ENCODE measurements around the gene BCKDHA.
"Not testable (repeated sequence)": the region's sequence is repeated elsewhere in the genome, so short reads cannot be mapped to it uniquely, and the experiment has no call there.

Gene BCKDHA

DNA sequence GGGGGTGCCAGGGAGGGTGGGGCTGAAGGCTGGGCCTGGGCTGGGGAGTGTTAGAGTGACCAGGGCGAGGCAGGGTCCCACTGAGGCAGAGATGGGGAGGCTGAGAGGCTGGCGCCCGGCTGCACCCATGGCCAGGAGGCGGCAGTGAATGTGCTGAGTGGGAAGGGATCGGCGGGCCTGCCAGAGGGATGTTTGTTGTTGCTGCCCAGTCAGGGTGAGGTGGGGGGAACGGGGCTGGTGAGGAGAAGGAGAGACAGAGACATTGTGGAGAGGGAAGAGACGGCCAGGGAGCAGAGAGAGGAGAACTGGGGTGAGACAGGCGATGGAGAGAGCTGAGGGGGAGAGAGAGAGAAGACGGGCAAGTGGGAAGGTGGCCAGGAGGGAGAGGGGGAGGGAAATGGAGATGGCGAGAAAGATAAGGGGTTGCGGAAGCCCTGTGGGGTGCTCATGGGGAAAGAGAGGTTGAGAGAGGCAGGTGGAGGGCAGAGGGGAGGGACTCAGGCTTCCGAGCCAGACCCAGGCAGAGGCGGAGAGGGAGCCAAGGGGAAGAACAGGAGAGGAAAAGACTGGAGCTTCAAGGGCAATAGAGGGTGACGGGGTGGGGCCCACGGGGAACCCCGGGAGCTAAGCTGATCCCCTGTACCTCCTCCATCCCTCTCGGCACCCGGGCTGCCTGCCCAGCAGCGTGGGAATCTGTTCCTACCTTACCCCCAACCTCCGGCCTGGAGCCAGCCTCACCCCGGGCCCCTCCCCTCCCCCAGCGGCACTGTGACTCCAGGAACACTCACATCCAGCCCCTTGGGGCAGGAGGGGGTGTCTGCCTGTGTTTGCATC is 30.2 kb downstream of the BCKDHA start:
- DNase-seq = no peak

- no peak for DNase-seq
Measured at GRCh38 chr19:41428481-41428859, 30.9 kb downstream of the BCKDHA start.

GRCh38 chr19:41430922-41431321 is 33.3 kb downstream of the BCKDHA start:
- no peak for DNase-seq

- no peak for DNase-seq
Measured at GRCh38 chr19:41431426-41432386, 34.1 kb downstream of the BCKDHA start.

- DNase-seq = no peak
Measured at GRCh38 chr19:41433171-41433570, 35.6 kb downstream of the BCKDHA start.

DNA sequence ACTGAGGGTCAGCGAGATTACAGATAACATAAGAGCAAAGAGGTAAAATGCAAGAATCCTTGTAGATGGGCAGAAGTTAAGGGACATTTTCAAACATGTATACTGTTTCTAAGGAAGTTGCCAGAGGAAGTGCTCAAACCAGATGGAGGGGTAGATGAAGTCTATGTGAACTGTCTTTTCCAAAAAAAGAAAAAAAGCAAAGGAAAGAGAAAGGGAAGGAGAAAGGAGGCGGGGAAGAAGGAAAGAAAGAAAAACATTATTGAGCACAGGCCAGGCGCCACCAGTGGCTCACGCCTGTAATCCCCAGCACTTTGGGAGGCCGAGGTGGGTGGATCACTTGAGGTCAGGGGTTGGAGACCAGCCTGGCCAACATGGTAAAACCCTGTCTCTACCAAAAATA is 36.8 kb downstream of the BCKDHA start:
- no peak for DNase-seq

GRCh38 chr19:41435376-41435775 is 37.8 kb downstream of the BCKDHA start:
- not testable (repeated sequence) for DNase-seq

GRCh38 chr19:41435936-41436673 is 38.5 kb downstream of the BCKDHA start:
- no peak for DNase-seq

- no peak for DNase-seq
Measured at GRCh38 chr19:41436674-41436951, 39.0 kb downstream of the BCKDHA start.

- DNase-seq = no peak
Measured at GRCh38 chr19:41437944-41438574, 40.4 kb downstream of the BCKDHA start.

GRCh38 chr19:41439441-41440222 is 42.0 kb downstream of the BCKDHA start, which contains the start of gene DMAC2:
Gene DMAC2 (minus strand): TSS chr19:41439912. CDS start chr19:41439899, 13 bp downstream.
- peak; percentile 97 for DNase-seq

GRCh38 chr19:41441321-41441945 is 43.8 kb downstream of the BCKDHA start:
- no peak for DNase-seq

- no peak for DNase-seq
Measured at GRCh38 chr19:41442473-41443355, 45.1 kb downstream of the BCKDHA start, which contains the start of gene ERICH4. Gene ERICH4 (plus strand): TSS chr19:41443156. CDS start chr19:41443170, 14 bp downstream.

DNA sequence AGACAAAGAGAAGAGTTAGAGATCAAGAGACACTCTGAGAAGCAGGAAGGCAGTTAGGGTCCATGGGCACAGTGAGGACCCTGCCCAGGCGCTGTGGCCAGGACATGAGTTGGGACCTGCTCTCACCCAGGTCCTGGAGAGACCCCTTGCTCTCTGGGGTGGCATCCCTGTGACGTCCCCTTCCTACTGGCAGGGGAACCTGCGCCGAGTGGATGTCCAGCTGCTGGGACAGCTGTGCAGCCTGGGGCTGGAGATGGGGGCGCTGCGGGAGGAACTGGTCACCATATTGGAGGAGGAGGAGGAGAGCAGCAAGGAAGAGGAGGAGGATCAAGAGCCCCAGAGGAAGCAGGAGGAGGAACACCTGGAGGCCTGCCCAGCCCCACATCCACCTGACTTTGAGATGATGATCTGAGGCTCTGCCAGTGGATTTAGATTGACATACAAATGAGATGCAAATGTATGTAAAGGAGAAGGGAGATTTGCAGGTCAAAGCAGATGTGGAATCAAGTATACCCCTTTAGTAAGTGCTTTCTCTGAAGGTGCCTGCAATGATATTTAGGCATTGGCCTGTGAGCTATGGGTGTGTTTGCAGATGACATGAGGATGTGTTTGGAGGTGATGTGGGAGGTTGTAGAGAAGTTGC is 46.3 kb downstream of the BCKDHA start:
- no peak for DNase-seq

GRCh38 chr19:41445575-41445974 is 48.0 kb downstream of the BCKDHA start:
- DNase-seq = no peak

GRCh38 chr19:41447732-41448332 is 50.2 kb downstream of the BCKDHA start:
- DNase-seq = no peak

GRCh38 chr19:41449079-41449864 is 51.7 kb downstream of the BCKDHA start:
- no peak for DNase-seq

DNA sequence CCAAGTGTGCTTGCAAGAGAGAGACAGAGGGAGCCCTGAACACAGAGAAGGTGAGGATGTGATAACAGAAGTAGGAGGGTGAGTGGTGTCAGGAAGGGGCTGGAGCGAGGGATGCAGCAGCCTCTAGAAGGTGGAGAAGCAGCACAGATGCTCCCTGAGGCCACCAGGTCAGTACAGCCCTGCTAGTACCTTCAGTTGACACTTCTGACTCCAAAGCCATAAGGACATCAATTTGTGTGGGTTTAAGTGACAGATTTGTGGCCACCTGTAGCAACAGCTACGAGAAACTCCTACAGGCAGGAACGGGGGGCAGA is 52.2 kb downstream of the BCKDHA start:
- no peak for DNase-seq

All from NCI-H1436 treated with DMSO at 0.1 percent for 48 hours (cell line).